GM18909 (cell line): ENCODE results near the gene SRP14.
"Not testable (repeated sequence)": the region's sequence is repeated elsewhere in the genome, so short reads cannot be mapped to it uniquely, and the experiment has no call there.

Source experiments
- ATAC-seq: cut with Tn5 transposase; IDR thresholded peaks from one replicate; pipeline ENCODE4 v1.9.1; 2021; ENCODE audit warnings: mild to moderate bottlenecking; ENCODE audit not compliant: unreplicated experiment, poor library complexity

SRP14 gene

GRCh38 chr15:40038638-40039543, at the start of gene SRP14:
Gene SRP14 (minus strand): TSS chr15:40039181. CDS start chr15:40039116, 65 bp downstream.
- peak; percentile 92 for ATAC-seq

- ATAC-seq = no peak
These were observed 49.3 kb upstream of the SRP14 start for GRCh38 chr15:40087991-40088928.

- no peak for ATAC-seq
These were observed 48.3 kb upstream of the SRP14 start for GRCh38 chr15:40087068-40087810.

GRCh38 chr15:40085266-40085665, 46.3 kb upstream of the SRP14 start:
- ATAC-seq = no peak

DNA sequence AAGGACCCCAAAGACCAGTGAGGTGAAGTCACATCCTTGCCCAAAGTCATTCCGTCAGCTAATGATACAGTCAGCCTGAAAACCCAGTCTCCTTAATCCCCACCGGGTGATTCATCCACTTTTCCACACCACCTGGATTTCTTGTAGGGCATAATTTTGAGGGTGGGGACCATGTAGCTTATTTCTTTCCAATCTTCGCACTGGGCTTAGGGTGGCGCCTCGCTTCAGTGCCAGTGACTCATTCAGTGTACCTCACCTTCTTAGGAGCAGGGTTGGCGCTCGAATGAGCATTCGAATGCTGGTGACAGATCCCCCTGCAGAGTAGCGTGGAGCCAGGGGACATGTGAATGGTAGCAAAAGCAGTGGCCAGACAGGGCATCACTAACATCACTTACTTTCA, 45.7 kb upstream of the SRP14 start:
- ATAC-seq = no peak

GRCh38 chr15:40082195-40082883, 43.4 kb upstream of the SRP14 start:
- no peak for ATAC-seq

GRCh38 chr15:40081691-40082194, 42.8 kb upstream of the SRP14 start:
- no peak for ATAC-seq

- no peak for ATAC-seq
These were observed 41.9 kb upstream of the SRP14 start for GRCh38 chr15:40080847-40081246.

DNA sequence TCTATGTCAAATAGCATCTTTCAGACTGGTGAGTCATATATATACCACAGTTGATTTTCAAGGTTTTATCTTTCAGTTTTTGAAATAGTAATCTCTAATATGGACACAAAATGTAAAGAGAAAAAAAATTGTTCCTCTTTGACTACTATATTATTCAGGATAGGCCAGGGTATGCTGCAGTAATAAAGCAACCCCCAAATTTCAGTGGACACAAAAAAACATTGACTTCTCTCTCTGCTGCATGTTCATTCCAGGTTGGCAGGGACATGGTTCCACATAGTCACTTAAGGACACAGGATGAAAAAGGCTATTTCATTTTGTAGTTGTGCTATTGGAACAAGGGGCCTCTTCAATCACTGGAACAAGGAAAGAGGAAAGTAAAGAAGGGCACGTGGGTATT, 41.1 kb upstream of the SRP14 start:
- ATAC-seq = no peak

DNA sequence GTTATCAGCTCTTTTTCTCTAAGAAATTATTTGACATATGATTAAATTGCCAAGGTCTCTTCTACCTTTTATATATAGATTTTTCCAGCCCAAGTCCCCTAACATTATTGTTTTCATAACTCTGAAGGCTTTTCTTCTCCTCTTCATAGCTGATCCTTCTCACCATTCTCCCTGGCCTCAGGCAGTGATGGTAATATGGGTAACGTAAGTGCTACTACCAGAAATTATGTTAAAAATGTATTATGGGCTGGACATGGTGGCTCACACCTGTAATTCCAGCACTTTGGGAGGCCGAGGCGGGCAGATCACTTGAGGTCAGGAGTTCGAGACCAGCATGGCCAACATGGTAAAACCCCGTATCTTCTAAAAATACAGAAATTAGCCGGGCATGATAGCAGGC, 40.5 kb upstream of the SRP14 start:
- no peak for ATAC-seq

- ATAC-seq = no peak
These were observed 36.5 kb upstream of the SRP14 start for GRCh38 chr15:40075298-40076044.

- not testable (repeated sequence) for ATAC-seq
These were observed 35.7 kb upstream of the SRP14 start for GRCh38 chr15:40074656-40075055.

- ATAC-seq = not testable (repeated sequence)
These were observed 34.9 kb upstream of the SRP14 start for GRCh38 chr15:40073716-40074490.

- no peak for ATAC-seq
These were observed 33.4 kb upstream of the SRP14 start for GRCh38 chr15:40072216-40072990.

- no peak for ATAC-seq
These were observed 31.7 kb upstream of the SRP14 start for GRCh38 chr15:40070608-40071218.

- no peak for ATAC-seq
These were observed 31.2 kb upstream of the SRP14 start for GRCh38 chr15:40070166-40070557.
